Placental pericyte (primary cell): ENCODE measurements around the gene ST6GAL2. TPM values are rescaled to one million over a fixed set of nuclear protein-coding genes. Genes with fewer than 3 reads are reported as not detected.

Source experiments
- total RNA-seq: library from RNA; depleted of rRNA; stranded (reverse); fragments of >200 nt; gene quantifications from 2 replicates; pipeline ENCODE4 v1.2.3, GENCODE V29; 2012

Gene ST6GAL2
- total RNA-seq = 0.44 and 27.3 TPM in 2 replicates

GRCh38 chr2:106885971-106886915 is at the start of gene ST6GAL2:
Gene ST6GAL2 (minus strand): TSS chr2:106886167. CDS start chr2:106843977, 42,190 bp downstream.

